MM.1S (cell line): ENCODE results near the gene DBP.

ENCODE experiments used
- DNase-seq: peaks from one replicate; pipeline ENCODE4 v3.0.0-alpha.2; 2015
- H2AFZ ChIP-seq: fragments of 300-600 bp; sonication (generic); 2 replicates; pipeline ENCODE4 v1.6.0; 2016; ENCODE audit warnings: antibody characterized with exemption, low read length
- H3F3A ChIP-seq: fragments of 300-600 bp; sonication (generic); 2 replicates; pipeline ENCODE4 v1.6.1; 2016; ENCODE audit warnings: mild to moderate bottlenecking, antibody characterized with exemption, low read length, moderate library complexity, mixed read lengths; ENCODE audit not compliant: insufficient read depth
- H3K27ac ChIP-seq: fragments of 300-600 bp; sonication (generic); 2 replicates; pipeline ENCODE4 v1.5.1; 2016; ENCODE audit warnings: mild to moderate bottlenecking, low read length
- H3K27me3 ChIP-seq: fragments of 300-600 bp; sonication (generic); replicated peaks from 2 replicates; pipeline ENCODE4 v1.6.0; 2016; ENCODE audit warnings: low read length; ENCODE audit not compliant: insufficient read depth
- H3K36me3 ChIP-seq: fragments of 300-600 bp; sonication (generic); replicated peaks from 2 replicates; pipeline ENCODE4 v1.6.1; 2016; ENCODE audit warnings: mild to moderate bottlenecking, low read length, mixed read lengths; ENCODE audit not compliant: insufficient read depth
- H3K4me1 ChIP-seq: fragments of 300-600 bp; sonication (generic); 2 replicates; pipeline ENCODE4 v1.6.1; 2016; ENCODE audit warnings: low read length, mixed read lengths
- H3K4me2 ChIP-seq: fragments of 300-600 bp; sonication (generic); 2 replicates; pipeline ENCODE4 v1.6.0; 2016; ENCODE audit warnings: low read depth, low read length
- H3K4me3 ChIP-seq: fragments of 300-600 bp; sonication (generic); 2 replicates; pipeline ENCODE4 v1.5.1; 2016; ENCODE audit warnings: low read length, mixed read lengths
- H3K79me2 ChIP-seq: fragments of 300-600 bp; sonication (generic); 2 replicates; pipeline ENCODE4 v1.6.1; 2016; ENCODE audit warnings: mixed run types, low read length, mixed read lengths
- H3K9ac ChIP-seq: fragments of 300-600 bp; sonication (generic); 2 replicates; pipeline ENCODE4 v1.6.1; 2016; ENCODE audit warnings: low read length, mixed read lengths
- H3K9me2 ChIP-seq: fragments of 300-600 bp; sonication (generic); replicated peaks from 2 replicates; pipeline ENCODE4 v1.6.1; 2016; ENCODE audit warnings: mild to moderate bottlenecking, low read length, mixed read lengths; ENCODE audit not compliant: insufficient read depth
- H3K9me3 ChIP-seq: fragments of 300-600 bp; sonication (generic); replicated peaks from 2 replicates; pipeline ENCODE4 v1.6.1; 2016; ENCODE audit warnings: mild to moderate bottlenecking, low read length, mixed read lengths; ENCODE audit not compliant: insufficient read depth
- H4K20me1 ChIP-seq: fragments of 300-600 bp; sonication (generic); 2 replicates; pipeline ENCODE4 v1.6.1; 2016; ENCODE audit warnings: mild to moderate bottlenecking, low read length, moderate library complexity, mixed read lengths; ENCODE audit not compliant: insufficient read depth
- CTCF ChIP-seq: fragments of 300-600 bp; sonication (generic); IDR thresholded peaks from 2 replicates; pipeline ENCODE4 v1.5.1; 2016; ENCODE audit warnings: antibody characterized with exemption, low read length, mixed read lengths
- EZH2 ChIP-seq: fragments of 300-600 bp; sonication (generic); optimal IDR thresholded peaks from 2 replicates; pipeline ENCODE3; 2017; ENCODE audit warnings: low read depth, mild to moderate bottlenecking, antibody characterized with exemption, low read length, mixed read lengths
- EZH2phosphoT487 ChIP-seq: fragments of 300-600 bp; sonication (generic); IDR thresholded peaks from 2 replicates; pipeline ENCODE4 v1.6.1; 2018; ENCODE audit warnings: antibody characterized with exemption, low read length

Gene DBP

GRCh38 chr19:48616491-48617056 is 20.6 kb downstream of the DBP start:
- H3K27ac ChIP-seq, result no peak overlapping the region
- H2AFZ ChIP-seq, result no peak overlapping the region
- no peak for DNase-seq
- no peaks in the 10 kb centered on the region for H3K27me3 ChIP-seq
- no peak overlapping the region for H3K4me3 ChIP-seq
- peaks cover 33% of the 10 kb centered on the region for H3F3A ChIP-seq
- peaks cover 19% of the 10 kb centered on the region for H3K36me3 ChIP-seq
- no peak overlapping the region for H3K9ac ChIP-seq
- H4K20me1 ChIP-seq, result peaks cover 28% of the 10 kb centered on the region
- no peaks in the 10 kb centered on the region for H3K9me2 ChIP-seq
- peaks cover 39% of the 10 kb centered on the region for H3K79me2 ChIP-seq
- H3K9me3 ChIP-seq, result no peaks in the 10 kb centered on the region
- TF ChIP-seq CTCF, result no peak
- TF ChIP-seq EZH2, result no peak
- no peak for TF ChIP-seq EZH2phosphoT487
- no peak overlapping the region for H3K4me2 ChIP-seq
- H3K4me1 ChIP-seq, result peaks cover 13% of the 10 kb centered on the region

DNA sequence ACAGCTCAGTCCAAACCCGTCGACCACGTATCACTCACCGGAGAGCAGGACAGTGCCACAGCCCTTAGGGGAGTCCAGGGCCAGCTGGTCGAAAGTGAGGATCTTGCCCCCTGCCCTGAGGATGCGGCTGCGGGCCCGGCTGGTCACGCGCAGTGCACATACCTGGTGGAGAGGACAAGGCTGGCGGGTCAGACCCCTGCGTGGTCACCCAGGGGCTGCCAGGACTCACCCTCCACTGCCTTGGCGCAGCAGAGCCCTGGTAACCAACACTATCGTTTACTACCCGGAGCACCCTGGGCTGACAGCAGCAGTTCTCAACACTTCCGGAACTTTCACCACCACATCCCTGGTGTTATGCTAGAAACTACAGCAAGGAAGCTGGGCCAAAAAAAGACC is 21.1 kb downstream of the DBP start:
- Histone ChIP-seq H3K9me2 (no peaks in the 10 kb centered on the region), H2AFZ (no peak overlapping the region), H3K9me3 (no peaks in the 10 kb centered on the region), H3K79me2 (peaks cover 39% of the 10 kb centered on the region), H3K9ac (no peak overlapping the region), H3K27me3 (no peaks in the 10 kb centered on the region), H3K27ac (no peak overlapping the region), H3F3A (peaks cover 33% of the 10 kb centered on the region), H4K20me1 (peaks cover 28% of the 10 kb centered on the region), H3K4me1 (peaks cover 13% of the 10 kb centered on the region), H3K4me3 (no peak overlapping the region), H3K4me2 (no peak overlapping the region), H3K36me3 (peaks cover 19% of the 10 kb centered on the region)
- no peak for DNase-seq
- TF ChIP-seq CTCF (no peak), EZH2phosphoT487 (no peak), EZH2 (no peak)

DNA sequence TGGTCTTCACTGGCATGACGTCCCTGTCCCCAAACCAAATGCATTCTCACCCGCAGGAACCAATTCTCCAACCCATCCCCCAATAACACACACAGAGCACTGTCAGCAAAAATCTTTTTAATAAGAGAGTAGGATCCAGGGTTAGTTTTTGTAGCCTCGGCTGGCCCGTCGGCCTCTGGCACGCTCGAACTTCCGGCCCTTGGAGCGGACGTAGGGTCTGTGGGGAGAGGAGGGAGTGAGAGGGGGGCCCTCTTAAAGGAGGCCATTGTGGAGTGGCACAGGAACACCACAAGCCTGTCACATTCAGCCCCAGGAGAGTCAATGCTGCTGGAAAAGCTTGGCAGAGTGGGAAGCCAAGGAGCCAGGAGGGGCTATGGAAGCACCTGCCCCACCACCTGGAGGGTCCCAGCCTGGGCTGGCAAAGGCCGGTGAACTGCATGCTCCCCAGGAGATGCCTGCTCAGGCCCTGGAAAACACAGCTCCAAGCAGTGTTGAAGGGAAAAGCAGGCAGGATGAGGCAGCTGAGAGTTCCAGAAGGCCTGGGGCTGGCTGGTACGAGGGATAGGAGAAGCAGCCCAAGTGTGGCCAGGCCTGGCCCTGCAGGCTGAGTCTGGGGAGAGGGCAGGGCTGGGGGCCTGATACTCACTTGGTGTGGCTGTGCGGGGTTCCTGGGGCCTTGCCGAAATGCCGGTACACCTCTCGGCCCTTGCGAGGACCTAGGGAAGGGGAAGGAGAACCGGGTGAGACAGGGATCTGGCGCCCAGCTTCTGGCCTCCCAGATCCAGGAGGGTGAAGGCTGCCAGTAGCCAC is 21.7 kb downstream of the DBP start:
- Histone ChIP-seq H3K4me2 (no peak overlapping the region), H2AFZ (no peak overlapping the region), H3K36me3 (peaks cover 19% of the 10 kb centered on the region), H3K4me1 (peaks cover 13% of the 10 kb centered on the region), H3K9me3 (no peaks in the 10 kb centered on the region), H3K4me3 (no peak overlapping the region), H4K20me1 (peaks cover 28% of the 10 kb centered on the region), H3K9ac (no peak overlapping the region), H3K79me2 (peaks cover 39% of the 10 kb centered on the region), H3K9me2 (no peaks in the 10 kb centered on the region), H3K27ac (no peak overlapping the region), H3K27me3 (no peaks in the 10 kb centered on the region), H3F3A (peaks cover 33% of the 10 kb centered on the region)
- TF ChIP-seq EZH2phosphoT487, result no peak
- TF ChIP-seq CTCF, result no peak
- TF ChIP-seq EZH2, result no peak
- DNase-seq, result no peak
